Measurements from ENCODE around the gene SPG11. TPM values are rescaled to one million over a fixed set of nuclear protein-coding genes. Genes with fewer than 3 reads are reported as not detected.
"Not testable (repeated sequence)": the region's sequence is repeated elsewhere in the genome, so short reads cannot be mapped to it uniquely, and the experiment has no call there.

The SPG11 gene, protein sequence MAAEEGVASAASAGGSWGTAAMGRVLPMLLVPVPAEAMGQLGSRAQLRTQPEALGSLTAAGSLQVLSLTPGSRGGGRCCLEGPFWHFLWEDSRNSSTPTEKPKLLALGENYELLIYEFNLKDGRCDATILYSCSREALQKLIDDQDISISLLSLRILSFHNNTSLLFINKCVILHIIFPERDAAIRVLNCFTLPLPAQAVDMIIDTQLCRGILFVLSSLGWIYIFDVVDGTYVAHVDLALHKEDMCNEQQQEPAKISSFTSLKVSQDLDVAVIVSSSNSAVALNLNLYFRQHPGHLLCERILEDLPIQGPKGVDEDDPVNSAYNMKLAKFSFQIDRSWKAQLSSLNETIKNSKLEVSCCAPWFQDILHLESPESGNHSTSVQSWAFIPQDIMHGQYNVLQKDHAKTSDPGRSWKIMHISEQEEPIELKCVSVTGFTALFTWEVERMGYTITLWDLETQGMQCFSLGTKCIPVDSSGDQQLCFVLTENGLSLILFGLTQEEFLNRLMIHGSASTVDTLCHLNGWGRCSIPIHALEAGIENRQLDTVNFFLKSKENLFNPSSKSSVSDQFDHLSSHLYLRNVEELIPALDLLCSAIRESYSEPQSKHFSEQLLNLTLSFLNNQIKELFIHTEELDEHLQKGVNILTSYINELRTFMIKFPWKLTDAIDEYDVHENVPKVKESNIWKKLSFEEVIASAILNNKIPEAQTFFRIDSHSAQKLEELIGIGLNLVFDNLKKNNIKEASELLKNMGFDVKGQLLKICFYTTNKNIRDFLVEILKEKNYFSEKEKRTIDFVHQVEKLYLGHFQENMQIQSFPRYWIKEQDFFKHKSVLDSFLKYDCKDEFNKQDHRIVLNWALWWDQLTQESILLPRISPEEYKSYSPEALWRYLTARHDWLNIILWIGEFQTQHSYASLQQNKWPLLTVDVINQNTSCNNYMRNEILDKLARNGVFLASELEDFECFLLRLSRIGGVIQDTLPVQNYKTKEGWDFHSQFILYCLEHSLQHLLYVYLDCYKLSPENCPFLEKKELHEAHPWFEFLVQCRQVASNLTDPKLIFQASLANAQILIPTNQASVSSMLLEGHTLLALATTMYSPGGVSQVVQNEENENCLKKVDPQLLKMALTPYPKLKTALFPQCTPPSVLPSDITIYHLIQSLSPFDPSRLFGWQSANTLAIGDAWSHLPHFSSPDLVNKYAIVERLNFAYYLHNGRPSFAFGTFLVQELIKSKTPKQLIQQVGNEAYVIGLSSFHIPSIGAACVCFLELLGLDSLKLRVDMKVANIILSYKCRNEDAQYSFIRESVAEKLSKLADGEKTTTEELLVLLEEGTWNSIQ (N-terminal part only)
- total RNA-seq (2014; rRNA removed; shearing (Covaris generic)) = 59.0 and 64.2 TPM in 2 replicates
- polyA plus RNA-seq (2014; cell fraction: nucleus; rRNA removed) = 45.6 and 84.9 TPM in 2 replicates

DNA sequence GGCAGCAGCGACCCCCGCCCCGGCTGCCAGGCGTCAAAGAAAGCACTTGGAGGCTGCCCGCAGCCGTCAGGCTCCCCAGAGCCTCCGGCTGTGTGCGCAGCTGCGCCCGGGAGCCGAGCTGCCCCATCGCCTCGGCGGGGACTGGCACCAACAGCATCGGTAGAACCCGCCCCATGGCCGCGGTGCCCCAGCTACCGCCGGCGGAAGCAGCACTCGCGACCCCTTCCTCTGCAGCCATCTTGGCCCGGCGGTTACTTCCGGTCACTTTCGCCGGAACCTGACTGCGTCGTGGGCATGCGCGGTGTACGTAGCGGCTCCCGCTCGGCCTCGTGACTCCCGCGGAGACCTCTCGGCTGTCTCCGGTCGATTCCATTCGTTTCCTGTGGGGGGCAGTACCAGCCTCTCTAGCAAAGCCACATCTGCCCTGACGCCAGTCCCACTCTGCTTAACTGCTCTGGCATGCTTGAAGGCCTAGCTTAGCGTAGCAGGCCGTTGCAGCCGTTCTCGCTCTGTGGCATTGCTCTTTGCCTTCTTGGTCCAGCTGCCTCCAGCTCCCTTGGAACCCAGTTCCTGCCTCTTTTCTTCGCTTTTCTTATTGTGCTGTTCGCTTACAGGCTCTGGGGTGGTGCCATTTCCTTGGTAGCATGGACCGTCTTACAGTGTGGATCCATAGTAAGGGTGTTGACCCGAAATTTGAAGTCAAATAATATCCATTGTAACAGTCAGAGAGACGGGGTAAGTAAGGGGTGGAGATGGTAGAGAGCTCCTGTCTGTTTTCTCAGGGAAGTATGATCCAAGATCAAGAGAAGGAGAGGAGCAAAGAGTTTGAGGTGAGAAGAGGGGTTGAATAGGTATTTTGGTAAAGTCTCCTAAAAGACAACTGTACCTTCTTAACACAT lies at the start of gene SPG11:
Gene SPG11, minus strand, starts transcription at position 253 of the 899 bp plus-strand sequence. Its CDS starts 15 bp downstream, at position 238.
- DNase-seq (ENCODE audit: extremely low read depth, low read depth) = peak; percentile 97

DNA sequence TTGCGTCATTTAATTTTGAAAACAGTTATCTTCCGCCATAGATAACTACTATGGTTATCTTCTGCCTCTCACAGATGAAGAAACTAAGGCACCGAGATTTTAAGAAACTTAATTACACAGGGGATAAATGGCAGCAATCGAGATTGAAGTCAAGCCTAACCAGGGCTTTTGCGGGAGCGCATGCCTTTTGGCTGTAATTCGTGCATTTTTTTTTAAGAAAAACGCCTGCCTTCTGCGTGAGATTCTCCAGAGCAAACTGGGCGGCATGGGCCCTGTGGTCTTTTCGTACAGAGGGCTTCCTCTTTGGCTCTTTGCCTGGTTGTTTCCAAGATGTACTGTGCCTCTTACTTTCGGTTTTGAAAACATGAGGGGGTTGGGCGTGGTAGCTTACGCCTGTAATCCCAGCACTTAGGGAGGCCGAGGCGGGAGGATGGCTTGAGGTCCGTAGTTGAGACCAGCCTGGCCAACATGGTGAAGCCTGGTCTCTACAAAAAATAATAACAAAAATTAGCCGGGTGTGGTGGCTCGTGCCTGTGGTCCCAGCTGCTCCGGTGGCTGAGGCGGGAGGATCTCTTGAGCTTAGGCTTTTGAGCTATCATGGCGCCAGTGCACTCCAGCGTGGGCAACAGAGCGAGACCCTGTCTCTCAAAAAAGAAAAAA lies 49.0 kb upstream of the SPG11 start:
- no peak for DNase-seq (ENCODE audit: extremely low read depth, low read depth)

DNA sequence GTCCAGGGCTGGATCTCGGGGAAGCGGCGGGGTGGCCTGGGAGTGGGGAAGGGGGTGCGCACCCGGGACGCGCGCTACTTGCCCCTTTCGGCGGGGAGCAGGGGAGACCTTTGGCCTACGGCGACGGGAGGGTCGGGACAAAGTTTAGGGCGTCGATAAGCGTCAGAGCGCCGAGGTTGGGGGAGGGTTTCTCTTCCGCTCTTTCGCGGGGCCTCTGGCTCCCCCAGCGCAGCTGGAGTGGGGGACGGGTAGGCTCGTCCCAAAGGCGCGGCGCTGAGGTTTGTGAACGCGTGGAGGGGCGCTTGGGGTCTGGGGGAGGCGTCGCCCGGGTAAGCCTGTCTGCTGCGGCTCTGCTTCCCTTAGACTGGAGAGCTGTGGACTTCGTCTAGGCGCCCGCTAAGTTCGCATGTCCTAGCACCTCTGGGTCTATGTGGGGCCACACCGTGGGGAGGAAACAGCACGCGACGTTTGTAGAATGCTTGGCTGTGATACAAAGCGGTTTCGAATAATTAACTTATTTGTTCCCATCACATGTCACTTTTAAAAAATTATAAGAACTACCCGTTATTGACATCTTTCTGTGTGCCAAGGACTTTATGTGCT lies 48.4 kb upstream of the SPG11 start:
- no peak for DNase-seq (ENCODE audit: extremely low read depth, low read depth)

DNA sequence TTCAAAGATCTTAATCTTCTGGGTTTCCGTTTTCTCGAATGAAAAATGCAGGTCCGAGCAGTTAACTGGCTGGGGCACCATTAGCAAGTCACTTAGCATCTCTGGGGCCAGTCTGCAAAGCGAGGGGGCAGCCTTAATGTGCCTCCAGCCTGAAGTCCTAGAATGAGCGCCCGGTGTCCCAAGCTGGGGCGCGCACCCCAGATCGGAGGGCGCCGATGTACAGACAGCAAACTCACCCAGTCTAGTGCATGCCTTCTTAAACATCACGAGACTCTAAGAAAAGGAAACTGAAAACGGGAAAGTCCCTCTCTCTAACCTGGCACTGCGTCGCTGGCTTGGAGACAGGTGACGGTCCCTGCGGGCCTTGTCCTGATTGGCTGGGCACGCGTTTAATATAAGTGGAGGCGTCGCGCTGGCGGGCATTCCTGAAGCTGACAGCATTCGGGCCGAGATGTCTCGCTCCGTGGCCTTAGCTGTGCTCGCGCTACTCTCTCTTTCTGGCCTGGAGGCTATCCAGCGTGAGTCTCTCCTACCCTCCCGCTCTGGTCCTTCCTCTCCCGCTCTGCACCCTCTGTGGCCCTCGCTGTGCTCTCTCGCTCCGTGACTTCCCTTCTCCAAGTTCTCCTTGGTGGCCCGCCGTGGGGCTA lies 47.8 kb upstream of the SPG11 start, which contains the start of the genes B2M and PATL2:
Gene B2M, plus strand, starts transcription at position 422 of the 647 bp plus-strand sequence. Its CDS starts 30 bp downstream, at position 452.
Gene PATL2, minus strand, starts transcription at position 228 of the 647 bp plus-strand sequence. CDS start 34,833 bp downstream, outside the sequence.
- DNase-seq (ENCODE audit: extremely low read depth, low read depth) = peak; percentile 94

DNA sequence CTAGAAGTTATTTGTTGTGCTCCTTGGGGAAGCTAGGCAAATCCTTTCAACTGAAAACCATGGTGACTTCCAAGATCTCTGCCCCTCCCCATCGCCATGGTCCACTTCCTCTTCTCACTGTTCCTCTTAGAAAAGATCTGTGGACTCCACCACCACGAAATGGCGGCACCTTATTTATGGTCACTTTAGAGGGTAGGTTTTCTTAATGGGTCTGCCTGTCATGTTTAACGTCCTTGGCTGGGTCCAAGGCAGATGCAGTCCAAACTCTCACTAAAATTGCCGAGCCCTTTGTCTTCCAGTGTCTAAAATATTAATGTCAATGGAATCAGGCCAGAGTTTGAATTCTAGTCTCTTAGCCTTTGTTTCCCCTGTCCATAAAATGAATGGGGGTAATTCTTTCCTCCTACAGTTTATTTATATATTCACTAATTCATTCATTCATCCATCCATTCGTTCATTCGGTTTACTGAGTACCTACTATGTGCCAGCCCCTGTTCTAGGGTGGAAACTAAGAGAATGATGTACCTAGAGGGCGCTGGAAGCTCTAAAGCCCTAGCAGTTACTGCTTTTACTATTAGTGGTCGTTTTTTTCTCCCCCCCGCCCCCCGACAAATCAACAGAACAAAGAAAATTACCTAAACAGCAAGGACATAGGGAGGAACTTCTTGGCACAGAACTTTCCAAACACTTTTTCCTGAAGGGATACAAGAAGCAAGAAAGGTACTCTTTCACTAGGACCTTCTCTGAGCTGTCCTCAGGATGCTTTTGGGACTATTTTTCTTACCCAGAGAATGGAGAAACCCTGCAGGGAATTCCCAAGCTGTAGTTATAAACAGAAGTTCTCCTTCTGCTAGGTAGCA lies 47.0 kb upstream of the SPG11 start:
- DNase-seq (ENCODE audit: extremely low read depth, low read depth) = no peak

DNA sequence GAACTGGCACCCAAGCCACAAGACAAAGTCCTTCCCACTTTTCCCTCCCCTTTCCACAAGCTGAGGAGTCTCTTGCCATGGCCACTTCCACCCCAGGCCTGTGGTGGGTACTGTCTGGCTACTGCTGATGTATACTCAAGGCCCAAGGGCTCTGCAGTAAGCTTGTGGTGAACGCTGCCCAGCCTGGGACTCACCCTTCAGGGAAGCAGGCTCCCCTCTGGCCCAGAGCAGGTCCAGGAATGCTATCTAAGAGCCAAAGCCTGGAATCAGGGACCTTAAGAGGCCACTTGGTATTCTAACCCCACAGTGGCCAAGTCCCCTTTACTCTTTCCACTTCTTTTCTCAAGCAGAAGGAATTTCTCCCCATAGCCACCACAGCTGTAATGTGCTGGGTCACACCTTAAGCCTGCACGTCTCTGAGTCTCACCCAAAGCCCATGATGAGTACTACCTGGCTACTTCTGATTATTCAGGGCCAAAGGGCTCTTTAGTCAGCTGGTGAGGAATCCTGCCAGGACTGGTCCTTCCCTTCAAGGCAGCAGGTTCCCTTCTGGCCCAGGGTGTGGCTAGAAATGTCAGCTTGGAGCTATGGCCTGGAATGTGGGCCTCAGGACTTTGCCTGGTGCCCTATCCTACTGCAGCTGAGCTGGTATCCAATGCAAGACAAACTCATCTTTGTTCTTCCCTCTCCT lies 43.6 kb upstream of the SPG11 start:
- DNase-seq (ENCODE audit: extremely low read depth, low read depth) = no peak

DNA sequence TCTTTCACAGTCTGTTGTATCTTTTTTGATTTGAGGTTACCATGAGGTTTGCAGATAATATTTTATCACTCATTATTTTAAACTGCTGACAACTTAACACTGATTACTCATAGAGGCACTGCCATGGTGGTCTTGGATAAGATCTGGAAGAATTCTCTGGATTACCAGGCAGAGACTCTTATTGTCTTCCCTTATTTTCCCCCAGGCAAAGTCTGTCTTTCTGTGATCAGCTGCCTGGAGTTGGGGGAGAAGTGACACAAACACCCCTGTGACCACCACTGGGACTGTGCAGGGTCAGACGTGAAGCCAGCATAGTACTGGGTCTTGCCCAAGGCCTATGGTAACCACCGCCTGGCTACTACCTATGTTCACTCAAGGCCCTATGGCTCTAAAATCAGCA lies 42.9 kb upstream of the SPG11 start:
- no peak for DNase-seq (ENCODE audit: extremely low read depth, low read depth)

DNA sequence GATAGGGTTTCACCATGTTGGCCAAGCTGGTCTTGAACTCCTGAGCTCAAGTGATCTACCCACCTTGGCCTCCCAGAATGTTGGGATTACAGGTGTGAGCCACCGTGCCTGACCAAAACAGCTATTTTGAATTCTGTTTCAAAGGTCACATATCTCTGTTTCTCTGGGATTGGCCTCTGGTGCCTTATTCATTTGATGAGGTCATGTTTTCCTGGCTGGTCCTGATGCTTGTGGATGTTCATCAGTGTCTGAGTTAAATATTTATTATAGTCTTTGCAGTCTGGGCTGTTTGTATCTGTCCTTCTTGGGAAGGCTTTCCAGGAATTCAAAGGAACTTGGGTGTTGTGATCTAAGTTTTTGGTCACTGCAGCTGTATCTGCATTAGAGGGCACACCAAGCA lies 42.5 kb upstream of the SPG11 start:
- no peak for DNase-seq (ENCODE audit: extremely low read depth, low read depth)

DNA sequence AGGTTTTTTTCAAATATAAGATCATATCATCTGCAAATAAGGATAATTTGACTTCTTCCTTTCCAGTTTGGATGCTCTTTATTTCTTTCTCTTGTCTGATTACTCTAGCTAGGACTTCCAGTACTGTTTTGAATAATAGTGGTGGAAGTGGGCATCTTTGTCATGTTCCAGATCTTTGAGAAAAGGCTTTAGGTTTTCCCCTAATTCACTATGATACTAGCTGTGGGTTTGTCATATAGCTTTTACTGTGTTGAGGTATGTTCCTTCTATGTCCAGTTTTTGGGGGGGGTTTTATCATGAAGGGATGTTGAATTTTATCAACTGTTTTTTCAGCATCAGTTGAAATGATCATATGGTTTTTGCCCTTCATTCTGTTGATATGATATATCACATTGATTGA lies 37.2 kb upstream of the SPG11 start:
- DNase-seq (ENCODE audit: extremely low read depth, low read depth) = not testable (repeated sequence)

DNA sequence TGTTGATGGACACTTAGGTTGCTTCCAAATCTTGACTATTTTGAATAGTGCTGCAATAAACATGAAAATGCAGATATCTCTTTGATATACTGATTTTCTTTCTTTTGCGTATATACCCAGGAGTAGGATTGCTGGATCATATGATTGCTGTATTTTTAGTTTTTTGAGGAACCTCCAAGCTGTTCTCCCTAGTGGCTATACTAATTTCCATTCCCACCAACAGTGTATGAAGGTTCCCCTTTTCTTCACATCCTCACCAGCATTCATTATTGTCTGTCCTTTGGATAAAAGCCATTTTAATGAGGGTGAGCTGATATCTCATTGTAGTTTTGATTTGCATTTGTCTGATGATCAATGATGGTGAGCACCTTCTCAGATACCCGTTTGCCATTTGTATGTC lies 35.2 kb upstream of the SPG11 start:
- no peak for DNase-seq (ENCODE audit: extremely low read depth, low read depth)

DNA sequence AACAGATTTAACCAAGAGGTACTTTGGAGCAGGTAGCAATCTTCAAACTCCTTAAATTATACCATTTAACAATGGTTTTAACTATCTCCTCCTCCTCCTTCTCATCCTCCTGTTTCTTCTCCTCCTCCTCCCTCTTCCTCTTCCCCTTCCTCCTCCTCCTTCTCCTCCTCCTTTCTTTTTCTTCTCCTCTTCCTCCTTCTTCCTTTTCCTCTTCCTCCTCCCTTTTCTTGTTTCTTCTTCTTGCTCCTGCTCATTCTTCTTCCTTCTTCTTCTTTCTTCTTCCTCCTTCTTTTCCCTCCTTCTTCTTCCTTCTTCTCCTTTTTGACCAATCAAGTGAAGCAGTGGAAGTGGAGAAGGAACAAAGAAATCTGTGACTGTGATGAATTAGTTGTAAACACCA lies 33.6 kb upstream of the SPG11 start:
- DNase-seq (ENCODE audit: extremely low read depth, low read depth) = no peak

DNA sequence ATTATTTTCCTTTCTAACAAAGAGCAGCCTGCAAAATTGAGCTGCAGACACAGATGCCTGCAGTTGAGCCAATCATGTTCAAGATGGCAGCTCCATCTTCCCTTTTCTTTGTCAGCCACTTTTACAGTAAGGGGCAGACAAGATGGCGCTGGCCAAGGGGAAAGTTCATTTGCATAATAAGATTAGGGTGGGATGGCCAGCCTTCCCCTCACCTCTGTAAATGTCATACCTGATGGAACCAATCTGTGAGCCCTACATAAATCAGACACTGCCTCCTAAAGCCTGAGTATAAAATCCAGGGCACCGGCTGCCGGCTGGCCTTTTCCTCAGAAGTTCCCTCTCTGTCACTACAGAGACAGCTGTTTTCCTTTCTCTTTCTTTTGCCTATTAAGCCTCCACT lies 31.8 kb upstream of the SPG11 start:
- no peak for DNase-seq (ENCODE audit: extremely low read depth, low read depth)

DNA sequence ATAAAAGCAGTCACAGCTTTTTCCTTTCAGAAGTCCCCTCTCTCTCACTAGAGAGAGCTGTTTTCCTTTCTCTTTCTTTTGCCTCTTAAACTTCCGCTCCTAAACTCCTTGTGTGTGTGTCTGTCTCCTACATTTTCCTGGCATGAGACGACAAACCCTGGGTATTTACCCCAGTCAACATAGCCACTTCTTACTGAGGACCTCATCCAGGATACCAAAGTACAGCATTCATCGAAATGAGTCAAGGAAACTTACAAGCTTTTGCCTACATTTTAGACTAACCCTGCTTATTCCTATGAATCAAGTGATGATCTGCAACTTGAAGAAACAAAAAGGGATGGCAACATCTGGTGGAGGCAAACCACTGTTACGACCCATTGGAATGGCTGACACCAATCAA lies 31.0 kb upstream of the SPG11 start:
- no peak for DNase-seq (ENCODE audit: extremely low read depth, low read depth)

DNA sequence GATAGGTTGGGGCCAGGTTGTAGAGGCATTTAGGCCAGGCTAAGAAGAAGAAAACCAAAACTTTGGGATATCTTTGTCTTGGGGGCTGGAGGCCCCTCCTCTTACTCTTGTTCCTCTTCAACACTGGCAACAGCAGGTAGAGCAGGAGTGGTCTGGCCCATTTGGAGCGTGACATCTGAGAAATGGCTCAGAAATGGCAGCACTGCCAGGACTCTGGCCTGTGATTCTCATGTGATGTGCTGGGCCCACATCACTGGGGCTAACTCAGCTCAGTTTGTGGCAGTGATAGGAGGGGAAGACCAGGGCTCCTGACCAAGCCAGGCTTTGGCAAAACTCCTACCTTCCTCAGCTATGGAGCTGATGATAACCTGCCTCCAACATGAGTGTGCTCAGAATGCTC lies 29.2 kb upstream of the SPG11 start:
- DNase-seq (ENCODE audit: extremely low read depth, low read depth) = no peak

DNA sequence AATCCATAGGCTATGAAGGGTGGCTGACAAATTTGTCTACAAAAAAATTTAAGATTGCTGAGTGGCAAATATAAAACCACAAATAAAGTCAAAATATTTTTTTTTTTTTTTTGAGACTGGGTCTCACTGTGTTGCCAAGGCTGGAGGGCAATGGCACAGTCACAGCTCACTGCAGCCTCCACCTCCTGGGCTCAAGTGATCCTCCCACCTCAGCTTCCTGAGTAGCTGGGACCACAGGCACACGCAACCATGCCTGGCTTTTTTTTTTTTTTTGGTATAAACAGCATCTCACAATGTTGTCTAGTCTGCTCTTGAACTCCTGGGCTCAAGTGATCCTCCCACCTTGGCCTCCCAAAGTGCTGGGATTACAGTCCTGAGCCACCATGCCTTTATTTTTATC lies 26.8 kb upstream of the SPG11 start:
- DNase-seq (ENCODE audit: extremely low read depth, low read depth) = not testable (repeated sequence)

DNA sequence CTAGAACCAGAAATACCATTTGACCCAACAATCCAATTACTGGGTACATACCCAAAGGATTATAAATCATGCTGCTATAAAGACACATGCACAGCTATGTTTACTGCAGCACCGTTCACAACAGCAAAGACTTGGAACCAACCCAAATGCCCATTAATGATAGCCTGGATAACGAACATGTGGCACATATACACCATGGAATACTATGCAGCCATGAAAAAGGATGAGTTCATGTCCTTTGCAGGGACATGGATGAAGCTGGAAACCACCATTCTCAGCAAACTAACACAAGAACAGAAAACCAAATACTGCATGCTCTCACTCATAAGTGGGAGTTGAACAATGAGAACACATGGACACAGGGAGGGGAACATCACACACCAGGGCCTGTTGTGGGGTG lies 25.9 kb upstream of the SPG11 start:
- not testable (repeated sequence) for DNase-seq (ENCODE audit: extremely low read depth, low read depth)

All from NCI-H460 (cell line).